ENCODE results near the gene DNMBP.

DNA sequence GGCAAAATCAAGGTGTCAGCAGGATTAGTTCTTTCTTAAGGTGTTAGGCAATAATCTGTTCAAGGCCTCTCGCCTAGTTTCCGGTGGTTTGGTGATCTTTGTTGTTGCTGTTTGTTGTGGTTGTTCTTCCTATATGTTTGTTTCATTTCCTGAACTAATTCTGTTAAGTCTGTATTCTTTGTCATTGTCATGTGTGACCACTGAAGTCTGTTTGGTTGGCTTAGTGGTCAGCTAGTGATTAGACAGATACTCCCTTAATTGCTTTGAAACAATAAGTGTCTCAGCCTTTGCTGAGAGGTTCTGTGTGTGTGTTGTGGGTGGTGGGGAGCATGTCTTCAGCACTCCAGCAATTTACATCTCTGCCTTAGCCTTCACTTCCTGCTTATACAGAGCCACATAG lies 181.3 kb downstream of the DNMBP start:
- TF ChIP-seq, protein P1, sequence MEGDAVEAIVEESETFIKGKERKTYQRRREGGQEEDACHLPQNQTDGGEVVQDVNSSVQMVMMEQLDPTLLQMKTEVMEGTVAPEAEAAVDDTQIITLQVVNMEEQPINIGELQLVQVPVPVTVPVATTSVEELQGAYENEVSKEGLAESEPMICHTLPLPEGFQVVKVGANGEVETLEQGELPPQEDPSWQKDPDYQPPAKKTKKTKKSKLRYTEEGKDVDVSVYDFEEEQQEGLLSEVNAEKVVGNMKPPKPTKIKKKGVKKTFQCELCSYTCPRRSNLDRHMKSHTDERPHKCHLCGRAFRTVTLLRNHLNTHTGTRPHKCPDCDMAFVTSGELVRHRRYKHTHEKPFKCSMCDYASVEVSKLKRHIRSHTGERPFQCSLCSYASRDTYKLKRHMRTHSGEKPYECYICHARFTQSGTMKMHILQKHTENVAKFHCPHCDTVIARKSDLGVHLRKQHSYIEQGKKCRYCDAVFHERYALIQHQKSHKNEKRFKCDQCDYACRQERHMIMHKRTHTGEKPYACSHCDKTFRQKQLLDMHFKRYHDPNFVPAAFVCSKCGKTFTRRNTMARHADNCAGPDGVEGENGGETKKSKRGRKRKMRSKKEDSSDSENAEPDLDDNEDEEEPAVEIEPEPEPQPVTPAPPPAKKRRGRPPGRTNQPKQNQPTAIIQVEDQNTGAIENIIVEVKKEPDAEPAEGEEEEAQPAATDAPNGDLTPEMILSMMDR (IDR thresholded peaks at IDR 0.05) = no peak
- no peak for TF ChIP-seq POLR2A (IDR thresholded peaks at IDR 0.05)
